GM12891 (cell line): ENCODE measurements around the gene SSR2.

Source experiments
- PAX5 ChIP-seq: IDR thresholded peaks from 2 replicates; pipeline ENCODE4 v1.6.1; 2011; ENCODE audit warnings: low read length, moderate library complexity, mild to moderate bottlenecking; ENCODE audit not compliant: insufficient read depth, severe bottlenecking
- POLR2A ChIP-seq: IDR thresholded peaks from 2 replicates; pipeline ENCODE4 v1.6.1; 2011; ENCODE audit warnings: low read depth, low read length, control low read depth
- POLR2AphosphoS5 ChIP-seq: IDR thresholded peaks from 2 replicates; pipeline ENCODE4 v1.6.1; 2011; ENCODE audit warnings: low read depth, low read length, control low read depth
- TAF1 ChIP-seq: IDR thresholded peaks from 2 replicates; pipeline ENCODE4 v1.6.1; 2011; ENCODE audit warnings: low read depth, low read length, control low read depth

DNA sequence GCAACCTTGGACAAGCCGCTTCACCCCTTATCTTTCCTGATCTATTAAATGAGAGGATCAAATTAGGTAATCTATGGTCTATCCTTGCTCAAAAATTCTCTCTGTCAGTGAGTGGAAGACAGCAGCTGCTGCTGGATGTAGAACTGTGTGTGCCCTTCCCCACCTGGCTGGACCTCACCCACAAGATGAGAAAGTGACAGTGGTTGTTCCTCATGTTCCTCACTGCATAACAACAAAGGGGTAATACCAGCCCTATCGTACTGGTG lies 16.9 kb downstream of the SSR2 start:
- TF ChIP-seq POLR2A (no peak), POLR2AphosphoS5 (no peak), PAX5 (no peak), TAF1 (no peak)
